ENCODE data around the gene PDXDC1. TPM values are rescaled to one million over a fixed set of nuclear protein-coding genes. Genes with fewer than 3 reads are reported as not detected.

PDXDC1 gene
- total and polyA plus RNA-seq, 9 of the 15 experiments (the other 6 are each of a cell fraction or from before 2014, with no cell fraction given): 5.1 to 95.4 (median 45.8) TPM

GRCh38 chr16:15034266-15035162, 59.7 kb downstream of the PDXDC1 start:
- POLR2A ChIA-PET: no interaction called here
- 85% methylated on average over 22 of the region's 23 CpGs for WGBS (ENCODE audit: insufficient coverage, low coverage, missing lambda C conversion rate)

More at GRCh38 chr16:15034266-15035162, 59.7 kb downstream of the PDXDC1 start:
- Histone ChIP-seq H3K4me3 (no peak overlapping the region), H3K9me1 (ENCODE audit: control insufficient read depth, insufficient read depth, low read length) (no peaks in the 10 kb centered on the region), H3K36me3 (ENCODE audit: control insufficient read depth, insufficient read depth, low read length) (peaks cover 85% of the 10 kb centered on the region; the same call in 2 of the 3 replicates), H3K4me1 (replicated peaks in 1 of 2; ENCODE audit: control insufficient read depth in 2 of 2, insufficient read depth in 2 of 2, low read length in 2 of 2) (no peaks in the 10 kb centered on the region; a peak in 1 of 5 replicates), H3K27ac (ENCODE audit: extremely low read depth, low read depth, low read length) (no peak overlapping the region), H3K4me2 (ENCODE audit: insufficient read depth, low read length) (no peak overlapping the region), H3K79me2 (ENCODE audit: control insufficient read depth, insufficient read depth, low read length) (no peaks in the 10 kb centered on the region), H3K27me3 (ENCODE audit: control insufficient read depth in 2 of 2, insufficient read depth in 2 of 2, low read length in 2 of 2) (no peaks in the 10 kb centered on the region), H3K9ac (ENCODE audit: insufficient read depth in 1 of 2, low read depth in 2 of 2, low read length in 2 of 2) (no peak overlapping the region), H4K20me1 (replicated peaks; ENCODE audit: control insufficient read depth, insufficient read depth, low read length) (0 out of 2 replicates have a peak, but pooled peaks cover 6% of the 10 kb centered on the region), H2AFZ (ENCODE audit: low read depth, low read length) (no peak overlapping the region), H3K9me3 (replicated peaks; ENCODE audit: control insufficient read depth, insufficient read depth, low read depth, low read length) (no peaks in the 10 kb centered on the region)
- intact Hi-C loops (cut with micrococcal nuclease): no loop called here
- no peak for TF ChIP-seq E2F3 (CRISPR knock-in tag; IDR thresholded peaks at IDR 0.05)
- no peak for TF ChIP-seq ID3 (CRISPR knock-in tag; IDR thresholded peaks at IDR 0.05)
- TF ChIP-seq ID3 (tag; IDR thresholded peaks at IDR 0.05): no peak
- no peak for TF ChIP-seq SMARCA5 (IDR thresholded peaks at IDR 0.05)
- no peak for TF ChIP-seq PML (IDR thresholded peaks at IDR 0.05; ENCODE audit: low read length)
- no peak for TF ChIP-seq HMG20A (CRISPR knock-in tag; conservative IDR thresholded peaks at IDR 0.05)
- no peak for TF ChIP-seq ZNF224 (CRISPR knock-in tag; IDR thresholded peaks at IDR 0.05)
- TF ChIP-seq TCFL5 (CRISPR knock-in tag; conservative IDR thresholded peaks at IDR 0.05): no peak
- no peak for TF ChIP-seq POLR2B (IDR thresholded peaks at IDR 0.05; ENCODE audit: low read depth, partially characterized antibody)
- no peak for TF ChIP-seq TCF7L2 (IDR thresholded peaks at IDR 0.05; ENCODE audit: low read depth, low read length)
- TF ChIP-seq ZNF146 (CRISPR knock-in tag; IDR thresholded peaks at IDR 0.05; ENCODE audit: unreplicated experiment): no peak
- no peak for TF ChIP-seq ZNF280A (IDR thresholded peaks at IDR 0.05; ENCODE audit: low read depth, partially characterized antibody)
- FAIRE-seq (no peak), DNase-seq (ENCODE audit: extremely low read depth in 1 of 4, low spot score in 3 of 4) (no peak), ATAC-seq (no peak)
- in situ Hi-C loops (cut with MboI): no loop called here
- no TSS peak for BruUV-seq (replicated peaks)
- CTCF ChIA-PET (ENCODE audit: low intra/inter-chr PET ratio): no interaction called here

All from K562 (cell line).